Measurements from ENCODE around the gene ACAN.

Gene ACAN

GRCh38 chr15:88852476-88852875 is 49.2 kb downstream of the ACAN start:
- Histone ChIP-seq H3K79me2 (ENCODE audit: low read length) (no peaks in the 10 kb centered on the region), H2AFZ (ENCODE audit: low read length) (no peak overlapping the region), H3K27me3 (replicated peaks; ENCODE audit: insufficient read depth, low read length) (peaks cover 13% of the 10 kb centered on the region), H3K9me2 (replicated peaks; ENCODE audit: insufficient read depth, low read length) (no peaks in the 10 kb centered on the region), H4K20me1 (ENCODE audit: insufficient read depth, low read length) (no peaks in the 10 kb centered on the region), H3K9ac (ENCODE audit: low read length) (no peak overlapping the region), H3K4me1 (ENCODE audit: low read length) (no peaks in the 10 kb centered on the region), H3K9me3 (replicated peaks; ENCODE audit: insufficient read depth, low read length) (no peaks in the 10 kb centered on the region), H3K4me3 (ENCODE audit: low read length) (no peak overlapping the region), H3F3A (ENCODE audit: insufficient read depth, low read length) (no peaks in the 10 kb centered on the region), H3K36me3 (replicated peaks; ENCODE audit: insufficient read depth, low read length) (no peaks in the 10 kb centered on the region), H3K27ac (ENCODE audit: low read length) (no peak overlapping the region), H3K4me2 (ENCODE audit: low read depth, low read length) (no peak overlapping the region)
- TF ChIP-seq EZH2 (optimal IDR thresholded peaks at IDR 0.05; ENCODE audit: low read depth, low read length) (no peak), EZH2phosphoT487 (IDR thresholded peaks at IDR 0.05; ENCODE audit: low read length) (no peak)
- TF ChIP-seq, protein P1, sequence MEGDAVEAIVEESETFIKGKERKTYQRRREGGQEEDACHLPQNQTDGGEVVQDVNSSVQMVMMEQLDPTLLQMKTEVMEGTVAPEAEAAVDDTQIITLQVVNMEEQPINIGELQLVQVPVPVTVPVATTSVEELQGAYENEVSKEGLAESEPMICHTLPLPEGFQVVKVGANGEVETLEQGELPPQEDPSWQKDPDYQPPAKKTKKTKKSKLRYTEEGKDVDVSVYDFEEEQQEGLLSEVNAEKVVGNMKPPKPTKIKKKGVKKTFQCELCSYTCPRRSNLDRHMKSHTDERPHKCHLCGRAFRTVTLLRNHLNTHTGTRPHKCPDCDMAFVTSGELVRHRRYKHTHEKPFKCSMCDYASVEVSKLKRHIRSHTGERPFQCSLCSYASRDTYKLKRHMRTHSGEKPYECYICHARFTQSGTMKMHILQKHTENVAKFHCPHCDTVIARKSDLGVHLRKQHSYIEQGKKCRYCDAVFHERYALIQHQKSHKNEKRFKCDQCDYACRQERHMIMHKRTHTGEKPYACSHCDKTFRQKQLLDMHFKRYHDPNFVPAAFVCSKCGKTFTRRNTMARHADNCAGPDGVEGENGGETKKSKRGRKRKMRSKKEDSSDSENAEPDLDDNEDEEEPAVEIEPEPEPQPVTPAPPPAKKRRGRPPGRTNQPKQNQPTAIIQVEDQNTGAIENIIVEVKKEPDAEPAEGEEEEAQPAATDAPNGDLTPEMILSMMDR (IDR thresholded peaks at IDR 0.05; ENCODE audit: low read length) = no peak
- DNase-seq = no peak

DNA sequence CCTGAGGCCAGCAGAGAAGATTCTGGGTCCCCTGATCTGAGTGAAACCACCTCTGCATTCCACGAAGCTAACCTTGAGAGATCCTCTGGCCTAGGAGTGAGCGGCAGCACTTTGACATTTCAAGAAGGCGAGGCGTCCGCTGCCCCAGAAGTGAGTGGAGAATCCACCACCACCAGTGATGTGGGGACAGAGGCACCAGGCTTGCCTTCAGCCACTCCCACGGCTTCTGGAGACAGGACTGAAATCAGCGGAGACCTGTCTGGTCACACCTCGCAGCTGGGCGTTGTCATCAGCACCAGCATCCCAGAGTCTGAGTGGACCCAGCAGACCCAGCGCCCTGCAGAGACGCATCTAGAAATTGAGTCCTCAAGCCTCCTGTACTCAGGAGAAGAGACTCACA is 55.7 kb downstream of the ACAN start:
- Histone ChIP-seq H3K36me3 (replicated peaks; ENCODE audit: insufficient read depth, low read length) (no peaks in the 10 kb centered on the region), H3K4me1 (ENCODE audit: low read length) (no peaks in the 10 kb centered on the region; the same call in 1 of the 2 replicates), H3F3A (ENCODE audit: insufficient read depth, low read length) (no peaks in the 10 kb centered on the region), H3K9me2 (replicated peaks; ENCODE audit: insufficient read depth, low read length) (no peaks in the 10 kb centered on the region), H3K79me2 (ENCODE audit: low read length) (no peaks in the 10 kb centered on the region), H3K27ac (ENCODE audit: low read length) (no peak overlapping the region), H3K4me3 (ENCODE audit: low read length) (no peak overlapping the region), H4K20me1 (ENCODE audit: insufficient read depth, low read length) (no peaks in the 10 kb centered on the region), H3K9me3 (replicated peaks; ENCODE audit: insufficient read depth, low read length) (no peaks in the 10 kb centered on the region), H3K4me2 (ENCODE audit: low read depth, low read length) (no peak overlapping the region), H3K27me3 (replicated peaks; ENCODE audit: insufficient read depth, low read length) (peaks cover 19% of the 10 kb centered on the region), H2AFZ (ENCODE audit: low read length) (no peak overlapping the region), H3K9ac (ENCODE audit: low read length) (no peak overlapping the region)
- TF ChIP-seq EZH2 (optimal IDR thresholded peaks at IDR 0.05; ENCODE audit: low read depth, low read length) = no peak
- no peak for TF ChIP-seq EZH2phosphoT487 (IDR thresholded peaks at IDR 0.05; ENCODE audit: low read length)
- TF ChIP-seq, protein P1 (IDR thresholded peaks at IDR 0.05; ENCODE audit: low read length) = no peak
- no peak for DNase-seq

- no peak overlapping the region for H3K9ac ChIP-seq (ENCODE audit: low read length)
Measured at GRCh38 chr15:88859550-88859949, 56.3 kb downstream of the ACAN start.

More at GRCh38 chr15:88859550-88859949, 56.3 kb downstream of the ACAN start:
- Histone ChIP-seq H3K9me3 (replicated peaks; ENCODE audit: insufficient read depth, low read length) (no peaks in the 10 kb centered on the region), H4K20me1 (ENCODE audit: insufficient read depth, low read length) (no peaks in the 10 kb centered on the region), H3K4me2 (ENCODE audit: low read depth, low read length) (no peak overlapping the region), H3K27me3 (replicated peaks; ENCODE audit: insufficient read depth, low read length) (peaks cover 19% of the 10 kb centered on the region), H3K27ac (ENCODE audit: low read length) (no peak overlapping the region), H3K36me3 (replicated peaks; ENCODE audit: insufficient read depth, low read length) (no peaks in the 10 kb centered on the region), H3F3A (ENCODE audit: insufficient read depth, low read length) (no peaks in the 10 kb centered on the region), H2AFZ (ENCODE audit: low read length) (no peak overlapping the region), H3K4me3 (ENCODE audit: low read length) (no peak overlapping the region), H3K9me2 (replicated peaks; ENCODE audit: insufficient read depth, low read length) (no peaks in the 10 kb centered on the region), H3K79me2 (ENCODE audit: low read length) (no peaks in the 10 kb centered on the region), H3K4me1 (ENCODE audit: low read length) (peaks cover under 1% of the 10 kb centered on the region)
- no peak for DNase-seq
- TF ChIP-seq, protein P1 (IDR thresholded peaks at IDR 0.05; ENCODE audit: low read length) = no peak
- TF ChIP-seq EZH2phosphoT487 (IDR thresholded peaks at IDR 0.05; ENCODE audit: low read length) (no peak), EZH2 (optimal IDR thresholded peaks at IDR 0.05; ENCODE audit: low read depth, low read length) (no peak)

All from MM.1S (cell line).